GM12865 (cell line): ENCODE measurements around the gene ADAMTS17.

Experiments
- DNase-seq: peaks from one replicate; pipeline ENCODE4 v3.0.0; 2010; ENCODE audit warnings: low read depth
- H3K4me3 ChIP-seq: 2 replicates; pipeline ENCODE4 v1.5.1; 2011; ENCODE audit warnings: mild to moderate bottlenecking, low read depth, low read length, control low read depth
- TF ChIP-seq, protein P1 (sequence below): IDR thresholded peaks from 2 replicates; pipeline ENCODE4 v1.5.1; 2011; ENCODE audit warnings: low read length, control low read depth, low read depth, inconsistent platforms; ENCODE audit not compliant: insufficient read depth; ENCODE audit errors: missing control alignments

Gene ADAMTS17

DNA sequence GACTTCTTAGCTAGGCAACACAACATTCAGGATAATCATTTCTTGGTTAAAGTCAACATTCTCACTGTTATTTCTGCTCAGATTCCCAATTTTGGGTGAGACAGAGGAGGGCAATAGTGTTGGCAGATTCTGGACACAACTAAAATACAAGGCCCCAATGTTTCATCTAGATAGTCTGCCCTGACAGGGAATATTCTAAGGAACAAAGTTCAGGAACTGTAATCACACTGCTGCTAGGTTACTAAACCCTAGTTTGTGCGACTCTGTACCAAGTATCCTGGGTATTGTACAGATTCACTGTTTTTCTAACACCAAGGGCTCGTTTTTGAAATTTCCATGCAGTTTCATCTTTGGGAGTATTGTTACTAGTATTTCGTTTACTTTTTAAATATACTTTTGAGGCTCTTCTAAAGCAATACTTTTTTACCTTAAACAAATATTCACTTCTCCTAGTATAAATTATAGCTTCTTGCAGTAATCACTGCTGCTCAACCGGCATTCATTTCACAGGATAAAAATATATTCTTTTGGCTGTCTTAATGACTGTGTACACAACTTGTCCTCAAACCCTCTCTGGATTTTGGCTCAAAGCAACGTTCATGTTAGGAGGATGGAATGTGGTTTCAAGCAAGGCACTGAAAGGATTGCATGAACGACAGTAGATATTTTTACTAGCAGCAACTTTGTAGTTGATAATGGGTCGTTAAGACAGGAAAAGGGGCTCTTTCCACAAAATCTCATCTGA lies 167.4 kb downstream of the ADAMTS17 start:
- DNase-seq = no peak
- no peak overlapping the region for H3K4me3 ChIP-seq
- TF ChIP-seq, protein P1, sequence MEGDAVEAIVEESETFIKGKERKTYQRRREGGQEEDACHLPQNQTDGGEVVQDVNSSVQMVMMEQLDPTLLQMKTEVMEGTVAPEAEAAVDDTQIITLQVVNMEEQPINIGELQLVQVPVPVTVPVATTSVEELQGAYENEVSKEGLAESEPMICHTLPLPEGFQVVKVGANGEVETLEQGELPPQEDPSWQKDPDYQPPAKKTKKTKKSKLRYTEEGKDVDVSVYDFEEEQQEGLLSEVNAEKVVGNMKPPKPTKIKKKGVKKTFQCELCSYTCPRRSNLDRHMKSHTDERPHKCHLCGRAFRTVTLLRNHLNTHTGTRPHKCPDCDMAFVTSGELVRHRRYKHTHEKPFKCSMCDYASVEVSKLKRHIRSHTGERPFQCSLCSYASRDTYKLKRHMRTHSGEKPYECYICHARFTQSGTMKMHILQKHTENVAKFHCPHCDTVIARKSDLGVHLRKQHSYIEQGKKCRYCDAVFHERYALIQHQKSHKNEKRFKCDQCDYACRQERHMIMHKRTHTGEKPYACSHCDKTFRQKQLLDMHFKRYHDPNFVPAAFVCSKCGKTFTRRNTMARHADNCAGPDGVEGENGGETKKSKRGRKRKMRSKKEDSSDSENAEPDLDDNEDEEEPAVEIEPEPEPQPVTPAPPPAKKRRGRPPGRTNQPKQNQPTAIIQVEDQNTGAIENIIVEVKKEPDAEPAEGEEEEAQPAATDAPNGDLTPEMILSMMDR = no peak

DNA sequence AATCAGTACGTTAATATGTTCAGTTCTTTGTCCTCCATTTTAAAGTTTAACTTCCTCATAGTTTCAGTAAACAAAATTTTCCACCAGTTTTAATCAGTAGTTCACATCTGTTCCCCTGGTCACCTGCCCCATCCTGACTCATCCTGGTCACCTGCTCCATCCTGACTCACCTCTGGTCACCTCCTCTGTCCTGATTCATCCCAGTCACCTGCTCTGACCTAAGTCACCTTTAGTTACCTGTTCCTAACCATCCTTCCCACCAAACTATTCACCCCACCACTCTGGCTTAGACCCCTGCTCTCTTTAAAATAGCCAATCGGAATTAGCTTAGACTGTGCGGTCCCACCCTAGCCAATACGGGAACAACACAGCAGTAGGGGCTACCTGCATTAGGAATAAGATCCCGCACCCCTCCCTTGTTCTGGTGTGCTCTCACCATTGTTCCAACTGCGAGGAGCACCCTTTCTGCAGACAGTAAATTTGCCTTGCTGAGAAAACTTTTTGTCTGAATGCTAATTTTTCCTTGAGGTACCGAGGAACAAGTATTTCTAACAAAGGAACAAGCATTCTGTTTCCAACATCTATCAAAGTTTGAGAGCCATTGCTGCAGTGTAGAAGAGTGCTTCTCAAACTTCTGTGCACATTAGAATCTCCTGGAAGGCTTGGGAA lies 169.3 kb downstream of the ADAMTS17 start:
- DNase-seq = no peak
- TF ChIP-seq, protein P1 = no peak
- no peak overlapping the region for H3K4me3 ChIP-seq

DNA sequence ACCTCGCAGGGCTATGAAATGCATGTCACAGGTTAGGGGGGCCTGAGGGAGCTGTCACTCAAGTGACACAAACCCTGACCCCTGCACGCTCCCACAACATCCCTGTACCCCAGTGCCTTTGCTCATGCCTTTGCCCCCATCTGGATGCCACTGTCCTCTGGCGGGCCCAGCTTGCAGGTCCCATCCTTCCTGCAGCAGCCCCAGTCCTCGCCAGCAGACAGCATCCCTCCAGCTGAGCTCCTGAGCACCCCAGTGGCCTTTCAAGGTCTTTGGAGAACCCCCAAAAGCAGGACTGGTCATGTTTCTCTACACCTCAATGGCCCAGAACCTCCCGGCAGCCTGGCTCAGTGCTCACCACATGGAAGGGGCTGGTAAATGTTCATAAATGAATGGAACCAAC lies 170.4 kb downstream of the ADAMTS17 start:
- no peak for DNase-seq
- H3K4me3 ChIP-seq = no peak overlapping the region
- TF ChIP-seq, protein P1 = no peak

DNA sequence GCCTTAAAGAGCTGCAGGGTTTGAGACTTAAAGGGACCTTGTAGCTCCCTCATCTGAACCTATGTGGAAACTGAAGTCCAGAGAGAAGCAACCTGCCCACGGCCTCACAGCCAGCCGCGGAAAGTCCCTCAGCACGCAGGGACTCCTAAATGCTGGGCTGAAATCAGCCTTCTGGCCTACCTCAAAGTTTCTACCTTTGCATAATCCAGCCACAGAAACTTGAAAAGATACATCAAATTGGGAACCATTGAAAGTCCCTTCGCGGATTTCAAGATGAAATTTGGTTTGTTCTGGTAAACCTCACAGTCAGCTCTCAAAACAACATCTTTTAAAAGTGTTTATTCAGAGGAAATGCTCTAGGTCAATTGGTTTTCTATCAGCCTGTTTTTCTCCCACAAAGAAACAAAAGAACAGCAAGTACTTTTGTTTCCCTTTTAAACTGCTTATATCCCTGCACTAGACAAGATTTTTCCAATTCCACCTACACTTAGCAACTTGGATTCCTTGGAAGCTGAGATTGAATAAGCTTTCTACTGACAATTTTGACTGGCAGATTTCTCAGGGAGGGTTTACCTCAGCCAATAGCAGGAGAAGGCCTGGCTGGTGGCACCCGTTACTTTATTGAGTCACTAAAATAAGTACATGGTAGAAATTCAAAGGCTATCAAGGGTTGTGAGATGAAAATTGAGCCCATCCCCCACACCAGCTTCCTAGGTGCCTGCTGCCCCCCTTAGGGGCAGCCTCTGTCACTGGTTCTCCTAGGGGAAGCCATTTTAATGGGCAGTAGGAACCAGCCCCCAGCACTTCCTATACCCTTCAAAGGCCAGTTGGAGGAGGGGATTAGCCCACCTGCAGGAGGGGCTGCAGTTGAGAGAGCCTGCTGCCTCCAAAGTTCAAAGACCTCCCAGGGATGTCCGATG lies 171.2 kb downstream of the ADAMTS17 start:
- peak; percentile 88 for DNase-seq
- TF ChIP-seq, protein P1 = no peak
- no peak overlapping the region for H3K4me3 ChIP-seq

DNA sequence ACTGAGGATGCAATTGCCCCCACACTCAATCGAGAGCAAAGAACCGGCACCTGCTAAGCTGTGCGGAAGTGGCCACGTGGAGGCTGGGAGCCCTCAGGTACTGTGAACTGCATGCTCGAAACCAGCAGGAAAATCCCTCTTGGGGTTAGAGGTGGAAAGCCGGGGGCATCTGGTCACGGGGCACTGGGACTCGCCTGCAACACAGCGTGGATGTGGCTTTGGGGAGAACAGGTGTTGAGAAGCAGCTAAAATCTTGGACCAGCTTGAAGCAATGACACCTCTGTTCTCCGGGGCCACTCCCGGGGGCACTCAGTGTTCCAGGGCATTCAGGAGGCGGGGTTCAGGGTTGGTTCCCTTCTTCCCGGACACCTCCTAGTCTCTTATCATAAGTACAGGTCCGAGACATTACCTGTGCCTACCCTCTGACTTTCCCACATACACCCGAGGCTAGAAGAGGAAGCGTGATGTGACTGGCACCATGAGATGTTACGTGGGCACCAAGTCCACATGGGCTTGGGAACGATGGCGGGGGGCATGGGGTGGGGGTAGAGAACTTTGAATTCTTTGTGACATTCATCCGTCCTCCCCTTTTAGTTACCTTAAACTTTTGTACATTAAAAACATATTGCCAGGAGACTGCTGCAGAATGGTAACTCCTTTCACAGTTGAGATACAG lies 172.0 kb downstream of the ADAMTS17 start:
- DNase-seq = no peak
- TF ChIP-seq, protein P1 = no peak

DNA sequence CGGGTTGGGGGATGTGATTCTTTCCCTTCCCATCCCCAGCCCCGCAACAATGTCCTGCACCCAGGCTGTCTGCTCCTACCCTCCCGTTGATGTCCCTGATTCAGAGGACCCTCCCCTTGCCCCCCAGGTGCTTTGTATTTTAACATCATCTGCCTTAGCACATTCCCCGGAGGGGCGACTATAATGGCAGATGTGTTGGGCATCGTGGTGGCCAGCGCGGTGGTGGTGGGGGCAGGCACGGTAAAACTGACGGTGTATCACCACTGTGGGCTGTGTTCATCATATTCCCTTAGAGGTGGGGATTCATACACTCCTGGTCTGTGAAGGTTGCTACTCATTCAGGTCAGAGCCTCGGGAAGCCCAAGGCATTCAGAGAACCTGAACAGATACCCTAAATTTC lies 173.0 kb downstream of the ADAMTS17 start:
- TF ChIP-seq, protein P1 = no peak
- no peak for DNase-seq
- H3K4me3 ChIP-seq = no peak overlapping the region

More for the DNA sequence above, 172.0 kb downstream of the ADAMTS17 start:
- H3K4me3 ChIP-seq = no peak overlapping the region
